GM12874 (cell line): ENCODE results near the gene ASIP.

Experiments used
- TF ChIP-seq, protein P1 (sequence below): IDR thresholded peaks from 2 replicates; pipeline ENCODE4 v1.5.1; 2011; ENCODE audit warnings: low read depth, mild to moderate bottlenecking, control low read depth, low read length, moderate library complexity; ENCODE audit not compliant: insufficient read depth

The ASIP gene

GRCh38 chr20:34302723-34303533 lies 61.7 kb downstream of the ASIP start, which contains the start of gene AHCY:
Gene AHCY, minus strand, starts transcription at chr20:34303355. Its CDS starts 85 bp downstream, at chr20:34303270.
- TF ChIP-seq, protein P1, sequence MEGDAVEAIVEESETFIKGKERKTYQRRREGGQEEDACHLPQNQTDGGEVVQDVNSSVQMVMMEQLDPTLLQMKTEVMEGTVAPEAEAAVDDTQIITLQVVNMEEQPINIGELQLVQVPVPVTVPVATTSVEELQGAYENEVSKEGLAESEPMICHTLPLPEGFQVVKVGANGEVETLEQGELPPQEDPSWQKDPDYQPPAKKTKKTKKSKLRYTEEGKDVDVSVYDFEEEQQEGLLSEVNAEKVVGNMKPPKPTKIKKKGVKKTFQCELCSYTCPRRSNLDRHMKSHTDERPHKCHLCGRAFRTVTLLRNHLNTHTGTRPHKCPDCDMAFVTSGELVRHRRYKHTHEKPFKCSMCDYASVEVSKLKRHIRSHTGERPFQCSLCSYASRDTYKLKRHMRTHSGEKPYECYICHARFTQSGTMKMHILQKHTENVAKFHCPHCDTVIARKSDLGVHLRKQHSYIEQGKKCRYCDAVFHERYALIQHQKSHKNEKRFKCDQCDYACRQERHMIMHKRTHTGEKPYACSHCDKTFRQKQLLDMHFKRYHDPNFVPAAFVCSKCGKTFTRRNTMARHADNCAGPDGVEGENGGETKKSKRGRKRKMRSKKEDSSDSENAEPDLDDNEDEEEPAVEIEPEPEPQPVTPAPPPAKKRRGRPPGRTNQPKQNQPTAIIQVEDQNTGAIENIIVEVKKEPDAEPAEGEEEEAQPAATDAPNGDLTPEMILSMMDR, result no peak

- TF ChIP-seq, protein P1, result no peak
Observed at GRCh38 chr20:34305333-34306230, 64.4 kb downstream of the ASIP start.

- TF ChIP-seq, protein P1, result no peak
Observed at GRCh38 chr20:34309691-34310090, 68.5 kb downstream of the ASIP start.

- TF ChIP-seq, protein P1, result no peak
Observed at GRCh38 chr20:34310481-34311117, 69.4 kb downstream of the ASIP start.

DNA sequence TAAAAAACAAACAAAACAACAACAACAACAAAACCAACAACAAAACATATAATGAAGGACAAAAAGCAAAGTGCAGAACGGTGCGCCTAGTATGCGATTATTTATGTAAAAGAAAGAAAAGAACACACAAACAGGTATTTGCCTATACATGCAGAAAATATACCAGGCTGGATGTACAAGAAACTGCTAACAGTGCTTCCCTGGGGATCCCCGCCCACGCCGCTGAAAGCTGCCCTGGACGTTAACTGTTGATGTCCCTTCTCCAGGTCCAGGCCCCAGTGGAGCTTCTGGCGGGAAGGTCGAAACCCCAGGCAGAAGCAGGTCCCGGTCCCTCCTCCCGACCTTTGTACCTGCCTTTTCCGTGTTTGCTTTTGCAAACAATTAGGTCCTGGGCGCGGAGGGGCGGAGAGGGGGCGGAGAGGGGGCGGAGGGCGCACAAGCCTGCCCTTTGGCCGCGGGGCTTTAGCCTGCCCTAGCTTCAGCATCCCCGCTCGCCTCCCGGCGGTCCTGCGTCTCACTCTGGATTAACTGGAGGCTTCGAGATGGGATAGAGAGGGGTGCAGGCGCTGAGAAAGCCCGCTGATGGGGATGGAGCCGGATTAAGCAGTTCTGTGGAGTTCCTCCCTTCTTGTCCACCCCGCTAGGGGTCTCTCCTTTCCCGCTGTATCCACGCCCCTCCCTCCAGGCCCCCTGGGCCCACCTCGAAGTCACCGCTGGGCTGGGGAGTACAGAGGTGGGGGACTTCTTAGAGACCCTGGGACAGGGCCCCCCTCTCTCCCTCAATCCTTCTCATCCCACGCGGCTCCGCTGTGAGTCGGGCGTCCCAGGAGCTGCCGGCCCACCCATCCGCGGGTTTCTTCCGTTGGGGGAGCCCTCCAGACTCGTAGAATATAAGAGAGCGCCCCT lies 70.1 kb downstream of the ASIP start:
- TF ChIP-seq, protein P1, result no peak

DNA sequence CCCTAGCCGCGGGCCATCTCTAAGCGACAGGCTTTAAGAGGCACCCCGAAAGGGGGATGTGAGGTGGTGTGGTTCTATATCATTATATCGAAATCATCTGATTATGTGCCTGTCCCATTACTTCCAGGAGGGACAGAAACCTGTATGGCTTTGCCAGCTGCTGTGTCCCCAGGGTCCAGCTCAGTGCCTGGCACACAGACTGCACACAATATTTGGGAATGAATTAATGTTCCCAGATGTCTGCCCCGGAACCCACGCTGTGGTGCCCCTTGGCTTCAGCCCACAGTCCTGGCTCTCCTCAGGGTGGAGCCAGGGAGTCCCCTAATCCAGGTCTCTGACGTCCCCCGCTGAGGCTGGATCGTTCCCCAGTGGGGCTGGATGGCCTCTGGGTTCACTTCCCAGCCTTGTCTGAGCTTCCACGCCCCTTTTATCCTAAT lies 70.8 kb downstream of the ASIP start:
- TF ChIP-seq, protein P1, result no peak
